ENCODE data around the gene STK32C.
A peak's percentile ranks its signal among the peaks of the same experiment; 100 is the strongest.

Gene STK32C

DNA sequence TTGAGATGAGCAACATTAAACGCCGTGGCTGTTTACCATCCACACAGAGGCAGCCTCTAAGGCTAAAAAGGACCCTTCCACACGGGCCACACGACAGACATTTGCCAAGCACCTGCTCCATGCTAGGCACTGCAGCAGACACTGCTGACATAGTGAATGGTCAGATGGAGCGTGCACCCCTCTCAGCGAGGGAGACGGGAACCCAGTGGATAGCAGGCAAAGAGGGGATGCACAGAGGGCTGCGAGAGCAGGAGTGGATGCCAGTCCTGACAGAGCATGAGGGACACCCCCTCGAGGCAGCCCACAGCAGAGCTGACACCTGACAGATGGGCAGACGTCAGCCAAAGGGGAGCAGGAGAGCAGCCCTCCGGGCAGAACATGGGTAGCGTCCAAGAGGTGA is 5.6 kb upstream of the STK32C start:
- H3K4me3 ChIP-seq (ENCODE audit: control insufficient read depth, low read depth, low read length), result no peak overlapping the region
- TF ChIP-seq, protein P1, sequence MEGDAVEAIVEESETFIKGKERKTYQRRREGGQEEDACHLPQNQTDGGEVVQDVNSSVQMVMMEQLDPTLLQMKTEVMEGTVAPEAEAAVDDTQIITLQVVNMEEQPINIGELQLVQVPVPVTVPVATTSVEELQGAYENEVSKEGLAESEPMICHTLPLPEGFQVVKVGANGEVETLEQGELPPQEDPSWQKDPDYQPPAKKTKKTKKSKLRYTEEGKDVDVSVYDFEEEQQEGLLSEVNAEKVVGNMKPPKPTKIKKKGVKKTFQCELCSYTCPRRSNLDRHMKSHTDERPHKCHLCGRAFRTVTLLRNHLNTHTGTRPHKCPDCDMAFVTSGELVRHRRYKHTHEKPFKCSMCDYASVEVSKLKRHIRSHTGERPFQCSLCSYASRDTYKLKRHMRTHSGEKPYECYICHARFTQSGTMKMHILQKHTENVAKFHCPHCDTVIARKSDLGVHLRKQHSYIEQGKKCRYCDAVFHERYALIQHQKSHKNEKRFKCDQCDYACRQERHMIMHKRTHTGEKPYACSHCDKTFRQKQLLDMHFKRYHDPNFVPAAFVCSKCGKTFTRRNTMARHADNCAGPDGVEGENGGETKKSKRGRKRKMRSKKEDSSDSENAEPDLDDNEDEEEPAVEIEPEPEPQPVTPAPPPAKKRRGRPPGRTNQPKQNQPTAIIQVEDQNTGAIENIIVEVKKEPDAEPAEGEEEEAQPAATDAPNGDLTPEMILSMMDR (conservative IDR thresholded peaks at IDR 0.05; ENCODE audit: control insufficient read depth, insufficient read depth, low read depth, low read length), result no peak
- no peak for DNase-seq (ENCODE audit: low read depth)

DNA sequence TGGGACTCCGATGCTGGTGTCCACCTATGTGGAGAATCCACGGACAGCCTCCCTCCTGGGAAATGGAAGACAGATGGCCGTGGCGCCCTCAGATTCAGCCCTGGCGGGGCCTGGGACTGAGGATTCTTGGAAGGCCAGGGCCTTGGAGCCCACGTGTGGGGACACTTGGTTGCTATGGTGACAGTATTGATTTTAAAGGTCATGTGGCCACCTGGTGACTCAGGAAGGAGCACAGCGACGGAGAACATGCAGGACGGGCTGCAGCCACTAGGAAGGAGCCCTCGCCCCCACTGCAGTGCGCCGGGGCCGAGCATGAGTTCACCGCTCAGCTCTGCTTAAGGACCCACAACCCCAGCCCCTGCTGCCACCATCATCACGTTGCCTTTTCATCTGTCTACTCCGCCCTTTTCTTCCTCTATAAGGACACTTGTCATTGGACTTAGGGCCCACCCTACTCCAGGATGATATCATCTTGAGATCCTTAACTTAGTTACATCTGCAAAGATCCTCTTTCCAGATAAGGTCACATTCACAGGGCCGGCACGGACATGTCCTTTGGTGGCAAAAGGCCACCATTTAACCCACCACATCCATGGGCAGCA is 3.7 kb upstream of the STK32C start:
- no peak for DNase-seq (ENCODE audit: low read depth)
- TF ChIP-seq, protein P1 (conservative IDR thresholded peaks at IDR 0.05; ENCODE audit: control insufficient read depth, insufficient read depth, low read depth, low read length), result no peak
- no peak overlapping the region for H3K4me3 ChIP-seq (ENCODE audit: control insufficient read depth, low read depth, low read length)

DNA sequence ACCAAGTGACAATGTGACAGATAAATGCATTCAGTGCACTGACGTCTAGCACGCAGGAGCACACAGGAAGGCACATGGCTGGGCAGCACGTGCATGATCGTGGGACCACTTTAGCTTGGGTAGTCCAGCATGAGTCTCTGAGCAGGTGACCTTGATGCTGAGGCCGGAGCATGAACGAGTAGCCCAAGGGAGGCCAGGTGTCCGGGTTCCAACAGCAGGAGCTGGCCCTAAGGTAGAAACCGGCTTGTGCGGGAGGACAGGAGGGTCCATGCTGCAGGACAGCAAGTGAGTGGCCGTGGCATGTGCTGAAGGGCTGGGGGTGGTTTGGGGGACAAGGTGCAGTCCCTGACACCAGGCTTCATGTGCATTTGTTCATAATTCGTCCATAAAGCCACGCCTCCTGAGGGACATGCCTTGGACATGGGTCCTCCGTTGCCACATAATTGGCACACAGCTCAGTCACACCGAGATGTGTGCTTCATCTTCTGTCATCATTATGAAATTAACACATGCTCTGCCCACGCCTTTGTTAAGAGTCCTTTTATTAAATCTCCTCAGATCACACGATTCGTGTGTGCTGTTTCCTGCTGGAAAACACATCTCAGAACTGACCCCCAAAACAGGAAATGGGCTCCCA is 3.1 kb upstream of the STK32C start:
- TF ChIP-seq, protein P1 (conservative IDR thresholded peaks at IDR 0.05; ENCODE audit: control insufficient read depth, insufficient read depth, low read depth, low read length), result no peak
- no peak overlapping the region for H3K4me3 ChIP-seq (ENCODE audit: control insufficient read depth, low read depth, low read length)
- DNase-seq (ENCODE audit: low read depth), result no peak

GRCh38 chr10:132309879-132310591 is 2.3 kb upstream of the STK32C start:
- TF ChIP-seq, protein P1 (conservative IDR thresholded peaks at IDR 0.05; ENCODE audit: control insufficient read depth, insufficient read depth, low read depth, low read length), result no peak
- DNase-seq (ENCODE audit: low read depth), result no peak
- no peak overlapping the region for H3K4me3 ChIP-seq (ENCODE audit: control insufficient read depth, low read depth, low read length)

DNA sequence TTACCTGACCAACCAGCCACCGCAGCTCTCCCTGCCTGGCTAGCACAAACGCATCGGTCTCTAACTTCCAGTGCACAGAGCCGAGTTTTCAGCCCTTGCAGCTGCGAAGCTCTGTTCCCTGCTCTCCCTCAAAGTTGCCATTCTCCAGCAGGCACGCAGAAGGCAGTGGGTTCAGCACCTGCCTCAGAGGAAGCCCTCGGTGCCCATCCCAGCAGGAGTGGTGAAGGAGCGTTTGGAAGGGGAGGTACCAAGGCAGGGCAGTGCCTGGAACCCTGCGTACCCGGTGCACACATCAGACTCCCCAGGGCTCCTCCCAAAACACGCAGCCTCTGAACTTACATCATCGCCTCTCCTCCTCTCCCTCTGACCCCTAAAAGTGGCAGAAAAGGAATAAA is 1.7 kb upstream of the STK32C start:
- H3K4me3 ChIP-seq (ENCODE audit: control insufficient read depth, low read depth, low read length), result no peak overlapping the region
- TF ChIP-seq, protein P1 (conservative IDR thresholded peaks at IDR 0.05; ENCODE audit: control insufficient read depth, insufficient read depth, low read depth, low read length), result no peak
- DNase-seq (ENCODE audit: low read depth), result no peak

DNA sequence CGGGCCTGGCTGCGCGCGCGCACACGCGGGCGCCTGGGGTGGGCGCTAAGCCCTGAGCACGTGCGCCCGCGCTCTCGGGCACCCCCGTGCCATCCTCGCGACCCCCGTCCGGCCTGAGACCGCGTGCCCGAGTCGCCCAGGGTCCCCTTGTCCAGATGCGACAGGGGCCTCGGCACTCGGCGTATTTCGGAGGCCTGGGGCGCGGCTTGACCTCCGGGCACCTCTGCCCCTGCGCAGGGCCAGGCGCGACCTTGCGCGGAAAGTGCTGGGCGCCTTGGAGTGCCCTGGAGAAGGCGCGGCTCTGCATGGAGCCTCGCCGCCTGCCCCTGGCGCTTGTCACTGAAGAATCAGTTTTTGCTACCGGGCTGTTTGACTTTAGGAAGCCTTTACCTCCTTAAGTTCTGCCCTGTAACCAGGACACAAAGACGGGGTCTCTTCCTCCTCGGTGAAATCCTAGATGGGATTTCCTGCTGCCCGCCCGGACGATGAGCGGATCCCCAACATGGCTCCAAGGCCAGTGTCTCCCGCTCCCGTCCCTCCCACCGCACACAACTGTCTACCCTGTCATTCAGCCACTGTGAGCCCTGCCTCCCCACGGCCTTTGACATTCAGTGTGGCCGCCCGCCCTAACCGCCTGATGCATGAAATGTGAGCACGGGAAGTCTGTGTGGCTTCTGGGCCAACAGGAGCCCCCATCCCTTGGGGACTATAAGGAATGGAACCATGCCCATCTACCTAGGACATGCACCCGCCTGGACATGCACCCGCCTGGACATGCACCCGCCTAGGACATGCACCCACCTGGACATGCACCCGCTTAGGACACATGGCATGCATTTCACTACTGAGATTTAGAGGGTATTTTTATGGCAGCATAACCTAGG is 1.1 kb upstream of the STK32C start:
- TF ChIP-seq, protein P1 (conservative IDR thresholded peaks at IDR 0.05; ENCODE audit: control insufficient read depth, insufficient read depth, low read depth, low read length), result no peak
- H3K4me3 ChIP-seq (ENCODE audit: control insufficient read depth, low read depth, low read length), result peak overlapping the region; percentile 69
- no peak for DNase-seq (ENCODE audit: low read depth)

All from fibroblast of mammary gland (primary cell).